ENCODE results near the gene KIAA2012. TPM values are rescaled to one million over a fixed set of nuclear protein-coding genes. Genes with fewer than 3 reads are reported as not detected.

Gene KIAA2012
- total RNA-seq, 1 experiment from 2014 or later, result not detected

DNA sequence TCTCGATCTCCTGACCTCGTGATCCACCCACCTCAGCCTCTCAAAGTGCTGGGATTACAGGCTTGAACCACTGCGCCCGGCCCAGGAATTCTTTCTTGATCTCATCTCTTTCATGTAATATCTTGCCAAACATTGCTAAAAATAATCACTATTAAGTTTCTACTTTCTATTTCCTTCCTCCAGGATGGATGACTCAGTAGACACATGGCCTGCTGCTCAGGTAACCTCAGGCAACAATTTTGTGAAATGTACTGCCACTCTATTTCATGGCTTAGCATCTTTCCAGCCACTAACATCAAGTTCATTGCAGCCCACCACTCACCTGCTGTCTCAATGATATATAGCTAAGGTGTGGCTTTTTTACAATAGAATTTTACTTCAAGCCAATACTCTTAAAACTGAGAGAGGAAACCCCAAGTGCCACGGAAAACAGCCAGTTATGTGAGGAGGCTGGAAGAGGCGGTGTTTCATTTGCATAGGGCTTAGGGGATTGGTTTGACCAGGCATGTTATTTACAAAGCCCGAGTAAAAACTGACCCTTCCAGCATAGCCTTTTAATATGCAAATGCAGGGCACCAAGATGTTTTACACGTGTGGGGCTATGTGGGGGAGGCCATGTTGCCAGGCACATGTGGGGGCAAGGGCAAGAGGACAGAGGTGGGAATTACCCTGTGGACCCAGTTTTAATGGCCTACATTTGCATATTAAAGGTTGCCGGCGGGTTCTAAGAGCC lies 176.6 kb downstream of the KIAA2012 start:
- ChIA-PET CTCF (no interaction called here), POLR2A (ENCODE audit: low non-redundant PET) (no interaction called here)
- Histone ChIP-seq H3K27me3 (replicated peaks; ENCODE audit: insufficient read depth, low read depth, low read length, poor library complexity) (no peaks in the 10 kb centered on the region), H3K4me1 (ENCODE audit: insufficient read depth, low read length, poor library complexity, severe bottlenecking) (no peaks in the 10 kb centered on the region), H3K9me3 (ENCODE audit: low read depth, low read length, poor library complexity, severe bottlenecking) (no peaks in the 10 kb centered on the region), H3K27ac (ENCODE audit: low read depth, low read length, poor library complexity, severe bottlenecking) (no peak overlapping the region), H3K4me3 (ENCODE audit: low read depth, low read length, poor library complexity, severe bottlenecking) (no peak overlapping the region), H3K36me3 (ENCODE audit: insufficient read depth, low read length, poor library complexity, severe bottlenecking) (no peaks in the 10 kb centered on the region)
- TF ChIP-seq, protein P1, sequence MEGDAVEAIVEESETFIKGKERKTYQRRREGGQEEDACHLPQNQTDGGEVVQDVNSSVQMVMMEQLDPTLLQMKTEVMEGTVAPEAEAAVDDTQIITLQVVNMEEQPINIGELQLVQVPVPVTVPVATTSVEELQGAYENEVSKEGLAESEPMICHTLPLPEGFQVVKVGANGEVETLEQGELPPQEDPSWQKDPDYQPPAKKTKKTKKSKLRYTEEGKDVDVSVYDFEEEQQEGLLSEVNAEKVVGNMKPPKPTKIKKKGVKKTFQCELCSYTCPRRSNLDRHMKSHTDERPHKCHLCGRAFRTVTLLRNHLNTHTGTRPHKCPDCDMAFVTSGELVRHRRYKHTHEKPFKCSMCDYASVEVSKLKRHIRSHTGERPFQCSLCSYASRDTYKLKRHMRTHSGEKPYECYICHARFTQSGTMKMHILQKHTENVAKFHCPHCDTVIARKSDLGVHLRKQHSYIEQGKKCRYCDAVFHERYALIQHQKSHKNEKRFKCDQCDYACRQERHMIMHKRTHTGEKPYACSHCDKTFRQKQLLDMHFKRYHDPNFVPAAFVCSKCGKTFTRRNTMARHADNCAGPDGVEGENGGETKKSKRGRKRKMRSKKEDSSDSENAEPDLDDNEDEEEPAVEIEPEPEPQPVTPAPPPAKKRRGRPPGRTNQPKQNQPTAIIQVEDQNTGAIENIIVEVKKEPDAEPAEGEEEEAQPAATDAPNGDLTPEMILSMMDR (conservative IDR thresholded peaks at IDR 0.05; ENCODE audit: low read depth, low read length), result no peak
- TF ChIP-seq EZH2 (IDR thresholded peaks at IDR 0.05; ENCODE audit: borderline replicate concordance, low read depth, low read length, poor library complexity, severe bottlenecking), result no peak
- no peak for DNase-seq (ENCODE audit: low spot score)
- no TSS peak for BruUV-seq (replicated peaks)
- intact Hi-C loops (cut with micrococcal nuclease; ENCODE audit: unreplicated experiment), result no loop called here

DNA sequence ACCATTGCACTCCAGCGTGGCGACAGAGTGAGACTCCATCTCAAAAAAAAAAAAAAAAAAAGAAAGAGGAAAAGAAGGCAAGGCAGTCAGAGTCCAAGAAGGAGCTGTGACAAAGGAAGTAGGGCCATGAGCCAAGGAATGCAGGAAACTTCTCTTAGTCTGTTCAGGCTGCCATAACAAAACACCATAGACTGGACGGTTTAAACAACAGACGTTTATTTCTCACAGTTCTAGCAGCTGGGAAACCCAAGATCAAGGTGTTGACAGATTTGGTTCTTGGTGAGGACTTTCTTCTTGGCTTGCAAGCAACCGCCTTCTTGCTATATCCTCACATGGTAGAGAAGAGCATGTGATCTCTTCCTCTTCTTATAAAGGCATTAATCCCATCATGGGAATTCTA lies 178.4 kb downstream of the KIAA2012 start:
- ChIA-PET CTCF (no interaction called here), POLR2A (ENCODE audit: low non-redundant PET) (no interaction called here)
- BruUV-seq (replicated peaks), result no TSS peak
- DNase-seq (ENCODE audit: low spot score), result no peak
- no peaks in the 10 kb centered on the region for H3K4me1 ChIP-seq (ENCODE audit: insufficient read depth, low read length, poor library complexity, severe bottlenecking)
- H3K4me3 ChIP-seq (ENCODE audit: low read depth, low read length, poor library complexity, severe bottlenecking), result no peak overlapping the region
- TF ChIP-seq, protein P1 (conservative IDR thresholded peaks at IDR 0.05; ENCODE audit: low read depth, low read length), result no peak
- no peak for TF ChIP-seq EZH2 (IDR thresholded peaks at IDR 0.05; ENCODE audit: borderline replicate concordance, low read depth, low read length, poor library complexity, severe bottlenecking)
- H3K36me3 ChIP-seq (ENCODE audit: insufficient read depth, low read length, poor library complexity, severe bottlenecking), result no peaks in the 10 kb centered on the region
- H3K9me3 ChIP-seq (ENCODE audit: low read depth, low read length, poor library complexity, severe bottlenecking), result no peaks in the 10 kb centered on the region
- H3K27ac ChIP-seq (ENCODE audit: low read depth, low read length, poor library complexity, severe bottlenecking), result no peak overlapping the region
- intact Hi-C loops (cut with micrococcal nuclease; ENCODE audit: unreplicated experiment), result no loop called here
- no peaks in the 10 kb centered on the region for H3K27me3 ChIP-seq (replicated peaks; ENCODE audit: insufficient read depth, low read depth, low read length, poor library complexity)

Other genes with a start within 250 kb of the KIAA2012 start
- 14.1 and 15.1 TPM in 2 replicates for gene FZD7, start 39.4 kb upstream of the KIAA2012 start, total RNA-seq (2021)
- 157 and 166 TPM in 2 replicates for gene SUMO1, start 165.3 kb downstream of the KIAA2012 start, total RNA-seq (2021)
- gene NOP58, start 192.5 kb downstream of the KIAA2012 start, total RNA-seq (2021), result 146 and 181 TPM in 2 replicates

Measured in A673 (cell line).